Stimulated activated effector memory CD8-positive, alpha-beta T cell treated with anti-CD3 and anti-CD28 coated beads, Interleukin-12 subunit alpha, Interleukin-12 subunit beta, amount 100 ng/mL, for 72 hours (primary cell): ENCODE measurements around the gene BTF3.
A peak's percentile ranks its signal among the peaks of the same experiment; 100 is the strongest.
"Not testable (repeated sequence)": the region's sequence is repeated elsewhere in the genome, so short reads cannot be mapped to it uniquely, and the experiment has no call there.

Source experiments
- ATAC-seq: fragments of 150-1000 bp; cut with Tn5 transposase; 2 replicates; pipeline ENCODE4 v1.10.0; 2021
- DNase-seq, 2 donors: peaks; one replicate each; pipeline ENCODE4 v3.0.0; 2021 to 2022; ENCODE audit warnings: low spot score in 2 of 2
- H3K27ac Mint-ChIP-seq: one replicate; pipeline ENCODE4 v1.8.0; 2022; ENCODE audit warnings: mild to moderate bottlenecking, mixed read lengths
- H3K36me3 Mint-ChIP-seq: one replicate; pipeline ENCODE4 v1.8.0; 2022; ENCODE audit warnings: mild to moderate bottlenecking, mixed read lengths
- H3K4me1 Mint-ChIP-seq: one replicate; pipeline ENCODE4 v1.8.0; 2022; ENCODE audit warnings: mixed read lengths
- H3K4me3 Mint-ChIP-seq: one replicate; pipeline ENCODE4 v1.8.0; 2022; ENCODE audit warnings: mild to moderate bottlenecking, mixed read lengths
- H3K9me3 Mint-ChIP-seq: one replicate; pipeline ENCODE4 v1.8.0; 2022; ENCODE audit warnings: mixed read lengths

The BTF3 gene

DNA sequence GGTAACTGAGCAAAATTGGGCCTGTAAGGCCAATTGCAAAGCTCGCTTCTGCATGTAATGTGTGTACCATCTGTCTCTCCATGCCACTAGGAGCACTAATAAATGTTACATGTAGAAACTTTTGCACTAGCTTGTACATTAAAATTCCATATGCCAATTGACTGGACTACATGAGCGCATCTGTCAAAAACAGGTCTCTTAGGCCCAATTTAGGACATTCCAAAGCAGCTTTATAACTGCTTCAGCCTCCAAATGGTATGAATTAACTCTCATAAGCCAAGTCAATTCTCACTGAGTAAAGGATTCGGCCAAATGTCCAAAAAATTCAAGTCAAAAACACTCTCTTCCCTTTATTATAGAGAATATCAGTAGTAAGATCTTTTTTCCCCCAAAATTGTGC lies 26.1 kb upstream of the BTF3 start:
- no peak overlapping the region for H3K27ac Mint-ChIP-seq

DNA sequence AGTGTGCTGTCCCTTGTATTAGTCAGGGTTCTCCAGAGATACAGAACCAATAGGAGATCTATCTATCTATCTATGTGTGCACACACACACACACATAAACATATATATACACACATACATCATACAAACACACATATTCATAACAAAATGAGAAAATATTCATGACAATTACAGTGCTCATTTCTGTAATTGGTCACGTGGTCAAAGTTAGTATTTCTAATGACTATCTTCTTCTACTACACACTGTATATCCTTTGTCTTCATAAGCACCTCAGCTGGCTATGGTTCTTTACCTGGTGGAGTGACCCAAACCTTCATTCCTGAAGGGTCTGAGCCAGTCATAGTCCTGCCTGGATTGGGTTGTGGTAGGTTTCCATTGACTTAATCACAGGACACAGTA lies 17.7 kb upstream of the BTF3 start:
- Mint-ChIP-seq H3K4me3 (no peak overlapping the region), H3K36me3 (no peaks in the 10 kb centered on the region), H3K27ac (no peak overlapping the region), H3K4me1 (no peaks in the 10 kb centered on the region), H3K9me3 (no peaks in the 10 kb centered on the region)
- DNase-seq (no peak), ATAC-seq (no peak)

More for the DNA sequence above, 26.1 kb upstream of the BTF3 start:
- no peak overlapping the region for H3K4me3 Mint-ChIP-seq
- H3K4me1 Mint-ChIP-seq = no peaks in the 10 kb centered on the region
- no peak for DNase-seq
- no peaks in the 10 kb centered on the region for H3K9me3 Mint-ChIP-seq
- H3K36me3 Mint-ChIP-seq = no peaks in the 10 kb centered on the region
- ATAC-seq = no peak

DNA sequence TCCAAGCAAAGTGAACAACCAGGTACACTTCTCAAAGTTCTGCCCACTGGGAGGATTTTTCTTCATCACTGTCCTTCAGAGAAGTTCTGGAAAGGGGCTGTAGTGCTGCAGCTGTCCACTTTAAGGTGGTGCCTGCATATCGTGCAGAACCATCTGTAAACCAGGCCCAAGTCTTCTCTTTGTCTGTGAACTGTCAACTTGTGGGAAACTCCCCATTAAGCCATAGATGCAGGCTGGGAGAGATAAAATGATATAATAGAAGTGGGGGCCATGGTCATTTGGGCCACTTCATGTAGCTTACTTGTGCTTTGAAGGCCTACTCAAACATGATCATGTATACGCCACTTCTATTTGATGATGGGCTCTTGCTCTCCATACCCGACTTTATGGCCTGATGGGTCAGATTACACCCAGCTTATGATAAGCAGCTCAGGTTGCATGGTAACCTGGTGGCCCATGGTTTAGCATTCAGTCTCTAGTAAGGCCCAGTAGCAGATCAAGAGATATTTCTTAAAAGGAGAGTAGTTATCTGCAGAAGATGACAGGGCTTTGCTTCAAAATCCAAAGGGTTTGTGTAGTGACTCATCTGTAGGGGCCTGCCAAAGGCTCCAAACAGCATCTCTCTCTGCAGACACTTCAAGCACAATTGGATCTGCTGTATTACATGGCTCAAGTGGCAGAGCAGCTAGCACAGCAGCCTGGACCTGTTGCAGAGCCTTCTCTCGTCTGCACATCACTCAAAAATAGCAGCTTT lies 15.7 kb upstream of the BTF3 start:
- no peaks in the 10 kb centered on the region for H3K36me3 Mint-ChIP-seq
- H3K4me3 Mint-ChIP-seq = no peak overlapping the region
- DNase-seq (no peak), ATAC-seq (no peak)
- no peaks in the 10 kb centered on the region for H3K9me3 Mint-ChIP-seq
- H3K4me1 Mint-ChIP-seq = no peaks in the 10 kb centered on the region
- no peak overlapping the region for H3K27ac Mint-ChIP-seq

DNA sequence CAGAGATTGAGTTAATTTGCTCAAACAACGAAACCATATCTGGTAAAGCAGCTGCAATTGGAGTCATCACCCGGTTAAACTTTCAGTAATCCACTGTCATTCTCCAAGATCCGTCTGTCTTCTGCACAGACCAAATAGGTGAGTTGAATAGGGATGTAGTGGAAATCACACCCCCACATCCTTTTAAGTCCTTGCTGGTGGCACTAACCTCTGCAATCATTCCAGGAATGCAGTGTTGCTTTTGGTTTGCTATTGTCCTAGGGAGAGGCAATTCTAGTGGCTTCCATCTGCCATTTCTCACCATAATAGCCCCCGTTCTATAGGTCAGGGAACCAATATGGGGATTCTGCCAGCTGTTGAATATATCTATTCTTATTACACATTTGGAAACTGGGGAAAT lies 14.6 kb upstream of the BTF3 start:
- Mint-ChIP-seq H3K4me3 (no peak overlapping the region), H3K4me1 (no peaks in the 10 kb centered on the region), H3K27ac (no peak overlapping the region), H3K36me3 (no peaks in the 10 kb centered on the region), H3K9me3 (no peaks in the 10 kb centered on the region)
- DNase-seq (no peak), ATAC-seq (no peak)

DNA sequence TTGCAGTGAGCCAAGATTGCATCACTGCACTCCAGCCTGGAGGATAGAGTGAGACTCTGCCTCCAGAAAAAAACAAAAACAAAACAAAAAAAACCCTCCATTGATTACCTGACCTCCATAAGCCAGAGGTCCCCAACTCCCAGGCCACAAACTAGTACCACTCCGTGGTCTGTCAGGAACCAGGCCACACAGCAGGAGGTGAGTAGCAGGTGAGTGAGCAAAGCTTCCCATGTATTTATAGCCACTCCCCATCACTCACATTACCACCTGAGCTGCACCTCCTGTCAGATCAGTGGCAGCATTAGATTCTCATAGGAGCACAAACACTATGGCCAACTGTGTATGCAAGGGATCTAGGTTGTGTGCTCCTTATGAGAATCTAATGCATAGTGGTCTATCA lies 13.7 kb upstream of the BTF3 start:
- no peaks in the 10 kb centered on the region for H3K36me3 Mint-ChIP-seq
- H3K27ac Mint-ChIP-seq = no peak overlapping the region
- H3K9me3 Mint-ChIP-seq = no peaks in the 10 kb centered on the region
- DNase-seq (no peak), ATAC-seq (no peak)
- no peak overlapping the region for H3K4me3 Mint-ChIP-seq
- no peaks in the 10 kb centered on the region for H3K4me1 Mint-ChIP-seq

DNA sequence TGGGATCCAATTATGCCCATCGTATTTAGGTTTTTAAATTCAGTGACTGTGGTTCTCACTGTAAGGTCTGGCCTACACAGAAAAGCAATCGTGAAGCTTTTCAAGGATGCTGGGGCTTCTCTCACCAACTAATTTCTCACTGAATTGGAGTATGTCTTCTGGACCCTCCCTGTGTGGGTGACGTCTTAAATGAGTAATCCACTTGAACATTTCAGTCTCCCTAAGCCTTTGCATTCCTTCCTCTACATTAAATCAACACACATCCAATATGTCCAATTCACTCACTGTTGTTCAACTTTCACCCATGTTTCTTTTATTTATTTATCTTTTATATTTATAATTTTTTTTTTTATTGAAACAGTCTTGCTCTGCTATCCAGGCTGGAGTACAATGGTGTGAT lies 12.5 kb upstream of the BTF3 start:
- Mint-ChIP-seq H3K4me1 (no peaks in the 10 kb centered on the region), H3K27ac (no peak overlapping the region), H3K9me3 (no peaks in the 10 kb centered on the region), H3K4me3 (no peak overlapping the region), H3K36me3 (no peaks in the 10 kb centered on the region)
- DNase-seq (no peak), ATAC-seq (no peak)

DNA sequence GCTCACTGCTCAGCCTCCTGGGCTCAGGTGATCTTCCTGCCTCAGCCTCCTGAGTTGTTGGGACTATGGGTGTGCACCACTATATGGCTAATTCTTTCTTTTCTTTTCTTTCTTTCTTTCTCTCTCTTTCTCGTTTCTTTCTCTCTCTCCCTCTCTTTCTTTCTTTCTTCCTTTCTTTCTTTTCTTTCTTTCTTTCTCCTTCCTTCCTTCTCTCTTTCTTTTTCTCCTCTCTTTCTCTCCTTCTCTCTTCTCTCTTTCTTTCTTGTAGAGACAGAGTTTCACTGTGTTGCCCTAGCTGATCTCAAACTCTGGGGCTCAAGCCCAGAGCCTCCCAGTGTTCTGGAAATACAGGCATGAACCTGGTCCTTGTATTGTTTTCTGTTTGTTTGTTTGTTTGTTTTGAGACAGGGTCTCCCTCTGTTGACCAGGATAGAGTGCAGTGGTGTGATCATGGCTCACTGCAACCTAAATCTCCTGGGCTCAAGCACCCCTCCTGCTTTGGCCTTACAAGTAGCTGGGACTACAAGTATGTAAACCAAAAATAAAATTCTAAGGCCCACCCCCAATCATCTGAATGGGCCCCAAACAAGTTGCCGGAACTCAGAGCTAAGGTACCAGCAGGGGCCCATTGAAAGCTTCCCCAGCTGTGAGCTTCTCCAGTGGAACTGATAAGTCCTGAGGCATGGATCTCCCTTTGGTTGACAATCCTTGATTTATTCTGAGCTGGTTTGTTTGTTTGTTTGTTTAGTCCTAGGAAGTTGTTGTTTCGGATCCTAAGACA lies 11.9 kb upstream of the BTF3 start:
- no peak overlapping the region for H3K27ac Mint-ChIP-seq
- H3K4me3 Mint-ChIP-seq = no peak overlapping the region
- H3K9me3 Mint-ChIP-seq = no peaks in the 10 kb centered on the region
- no peaks in the 10 kb centered on the region for H3K36me3 Mint-ChIP-seq
- DNase-seq = no peak
- ATAC-seq = no peak
- no peaks in the 10 kb centered on the region for H3K4me1 Mint-ChIP-seq

DNA sequence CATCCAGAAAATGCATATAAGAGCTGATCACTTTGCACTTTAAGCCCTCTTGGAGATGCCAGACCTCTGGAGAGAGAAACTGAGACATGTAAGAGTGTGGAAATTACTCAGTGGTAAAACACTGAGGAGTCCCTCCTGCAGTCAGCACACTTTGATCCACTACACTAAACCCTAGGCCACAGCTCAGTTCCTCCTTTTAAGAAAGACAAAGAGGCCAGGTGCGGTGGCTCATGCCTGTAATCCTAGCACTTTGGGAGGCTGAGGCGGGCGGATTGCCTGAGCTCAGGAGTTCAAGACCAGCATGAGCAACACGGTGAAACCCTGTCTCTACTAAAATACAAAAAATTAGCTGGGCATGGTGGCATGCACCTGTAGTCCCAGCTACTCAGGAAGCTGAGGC lies 11.0 kb upstream of the BTF3 start:
- H3K4me1 Mint-ChIP-seq, H3K4me3 Mint-ChIP-seq, ATAC-seq, H3K9me3 Mint-ChIP-seq, H3K27ac Mint-ChIP-seq, H3K36me3 Mint-ChIP-seq, DNase-seq: not testable (repeated sequence)

DNA sequence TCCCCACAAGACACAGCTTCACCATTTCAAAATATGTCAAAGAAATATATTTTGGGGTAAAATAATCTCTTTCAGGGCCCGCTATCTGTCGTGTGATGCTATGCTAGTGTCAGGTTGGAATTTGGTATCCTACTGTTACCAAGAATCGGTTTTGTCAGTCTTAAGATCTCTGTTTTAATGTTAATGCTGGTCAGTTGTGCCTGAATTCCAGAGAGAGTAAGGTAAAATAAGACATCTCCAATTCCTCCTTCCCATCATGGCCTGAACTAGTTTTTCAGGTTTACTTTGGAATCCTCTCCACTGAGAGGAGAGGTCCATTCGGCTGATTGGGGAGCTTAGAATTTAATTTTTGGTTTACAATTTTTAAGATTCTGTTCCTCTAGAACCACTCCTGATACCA lies 10.4 kb upstream of the BTF3 start:
- H3K27ac Mint-ChIP-seq = no peak overlapping the region
- ATAC-seq = no peak
- H3K9me3 Mint-ChIP-seq = no peaks in the 10 kb centered on the region
- no peak overlapping the region for H3K4me3 Mint-ChIP-seq
- H3K36me3 Mint-ChIP-seq = no peaks in the 10 kb centered on the region
- no peak for DNase-seq
- no peaks in the 10 kb centered on the region for H3K4me1 Mint-ChIP-seq

DNA sequence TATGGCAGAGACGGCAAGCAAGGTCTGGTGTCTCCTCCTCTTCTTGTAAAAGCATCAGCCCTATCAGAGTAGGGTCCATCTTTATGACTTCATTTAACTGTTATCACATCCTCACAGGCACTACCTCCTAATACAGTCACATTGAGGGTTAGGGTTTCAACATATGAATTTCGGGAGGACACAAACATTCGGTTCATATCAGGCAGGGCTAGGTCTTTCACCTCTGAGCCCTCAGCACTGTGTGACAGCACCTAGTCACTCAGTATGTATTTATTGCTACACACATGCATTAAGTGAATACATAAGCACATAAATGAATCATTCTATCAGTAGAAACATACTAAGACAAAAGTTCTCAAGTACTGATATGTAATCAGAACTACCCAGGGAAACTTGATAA lies 9.4 kb upstream of the BTF3 start:
- H3K9me3 Mint-ChIP-seq = no peaks in the 10 kb centered on the region
- no peaks in the 10 kb centered on the region for H3K4me1 Mint-ChIP-seq
- DNase-seq (no peak), ATAC-seq (no peak)
- no peak overlapping the region for H3K27ac Mint-ChIP-seq
- H3K4me3 Mint-ChIP-seq = no peak overlapping the region
- H3K36me3 Mint-ChIP-seq = no peaks in the 10 kb centered on the region

DNA sequence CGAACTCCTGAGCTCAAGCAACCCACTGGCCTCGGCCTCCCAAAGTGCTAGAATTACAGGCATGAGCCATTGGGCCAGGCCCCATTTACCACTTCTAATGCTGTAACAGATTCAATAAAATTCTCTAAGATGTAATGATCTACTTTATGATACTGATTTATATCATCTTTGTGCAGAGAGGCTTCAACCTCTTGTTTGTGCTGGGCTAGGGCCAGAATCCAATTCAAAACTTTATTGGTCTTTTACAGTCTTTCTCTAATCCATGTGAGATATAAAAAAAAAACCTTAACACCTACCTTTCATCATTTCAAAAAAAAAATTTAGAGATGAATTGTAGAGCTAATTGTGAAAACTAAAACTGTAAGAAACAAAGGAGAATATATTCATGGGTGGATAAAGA lies 8.2 kb upstream of the BTF3 start:
- H3K36me3 Mint-ChIP-seq = no peaks in the 10 kb centered on the region
- no peak overlapping the region for H3K4me3 Mint-ChIP-seq
- H3K9me3 Mint-ChIP-seq = no peaks in the 10 kb centered on the region
- no peak for DNase-seq
- H3K27ac Mint-ChIP-seq = no peak overlapping the region
- no peak for ATAC-seq
- H3K4me1 Mint-ChIP-seq = no peaks in the 10 kb centered on the region

DNA sequence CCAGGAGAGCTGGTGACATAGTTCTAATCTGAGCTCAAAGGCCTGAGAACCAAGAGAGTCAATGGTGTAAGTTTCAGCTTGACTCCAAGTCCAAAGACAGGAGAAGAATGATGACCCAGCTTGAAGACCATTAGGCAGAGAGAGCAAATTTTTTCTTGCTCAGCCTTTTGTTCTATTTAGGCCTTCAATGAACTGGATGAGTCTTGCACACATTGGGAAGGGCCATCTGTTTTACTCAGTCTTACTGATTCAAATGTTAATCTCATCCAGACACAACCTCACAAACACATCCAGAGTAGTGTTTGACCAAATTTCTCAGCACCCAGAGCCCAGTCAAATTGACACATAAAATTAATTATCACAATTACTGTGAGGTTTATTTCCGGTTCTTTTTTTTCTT lies 7.1 kb upstream of the BTF3 start:
- H3K36me3 Mint-ChIP-seq = no peaks in the 10 kb centered on the region
- ATAC-seq = no peak
- H3K27ac Mint-ChIP-seq = no peak overlapping the region
- no peaks in the 10 kb centered on the region for H3K9me3 Mint-ChIP-seq
- H3K4me3 Mint-ChIP-seq = no peak overlapping the region
- no peaks in the 10 kb centered on the region for H3K4me1 Mint-ChIP-seq
- no peak for DNase-seq

DNA sequence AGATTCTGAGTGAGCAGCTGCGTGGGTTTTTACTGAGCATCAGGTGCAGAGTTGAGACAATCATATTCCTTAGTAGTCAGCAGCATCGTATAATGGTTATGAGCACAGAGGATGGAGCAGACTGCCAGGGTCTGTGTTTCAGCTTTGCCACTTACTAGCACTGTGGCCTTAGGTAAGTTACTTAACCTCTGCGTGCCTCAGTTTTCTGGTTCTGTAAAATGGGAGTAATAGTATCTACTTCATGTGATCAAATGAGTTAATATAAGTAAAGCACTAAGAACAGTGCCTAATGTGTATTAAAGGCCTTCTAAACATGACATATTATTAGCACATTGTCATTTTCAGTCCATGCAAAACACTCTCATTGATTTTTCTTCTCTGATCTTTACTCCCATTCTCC lies 4.8 kb upstream of the BTF3 start:
- DNase-seq (no peak), ATAC-seq (no peak)
- peaks cover 8% of the 10 kb centered on the region for H3K4me1 Mint-ChIP-seq
- no peak overlapping the region for H3K4me3 Mint-ChIP-seq
- no peaks in the 10 kb centered on the region for H3K9me3 Mint-ChIP-seq
- H3K27ac Mint-ChIP-seq = no peak overlapping the region
- peaks cover 9% of the 10 kb centered on the region for H3K36me3 Mint-ChIP-seq

DNA sequence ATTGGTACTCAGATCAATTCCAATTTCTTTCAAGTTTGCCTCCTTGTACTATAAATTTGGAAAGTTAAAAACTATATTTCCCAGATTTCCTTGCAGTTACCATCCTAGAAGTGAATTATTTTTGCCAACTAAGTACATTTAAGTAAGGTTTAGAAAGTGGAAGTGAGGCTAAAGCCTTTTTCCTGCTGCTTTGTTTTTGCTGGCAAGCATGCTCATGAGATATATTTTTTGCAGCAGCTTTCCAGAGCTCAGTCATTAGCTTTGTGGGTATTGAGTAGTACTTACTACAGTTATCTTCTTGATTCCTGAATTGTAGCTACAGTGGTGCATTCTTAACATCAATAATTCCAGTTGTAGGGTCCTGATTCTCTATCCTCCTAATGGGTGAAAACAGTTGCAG lies 3.5 kb upstream of the BTF3 start:
- H3K4me3 Mint-ChIP-seq = no peak overlapping the region
- H3K27ac Mint-ChIP-seq = no peak overlapping the region
- no peak for DNase-seq
- peaks cover 22% of the 10 kb centered on the region for H3K36me3 Mint-ChIP-seq
- ATAC-seq = no peak
- peaks cover 14% of the 10 kb centered on the region for H3K4me1 Mint-ChIP-seq
- H3K9me3 Mint-ChIP-seq = no peaks in the 10 kb centered on the region

DNA sequence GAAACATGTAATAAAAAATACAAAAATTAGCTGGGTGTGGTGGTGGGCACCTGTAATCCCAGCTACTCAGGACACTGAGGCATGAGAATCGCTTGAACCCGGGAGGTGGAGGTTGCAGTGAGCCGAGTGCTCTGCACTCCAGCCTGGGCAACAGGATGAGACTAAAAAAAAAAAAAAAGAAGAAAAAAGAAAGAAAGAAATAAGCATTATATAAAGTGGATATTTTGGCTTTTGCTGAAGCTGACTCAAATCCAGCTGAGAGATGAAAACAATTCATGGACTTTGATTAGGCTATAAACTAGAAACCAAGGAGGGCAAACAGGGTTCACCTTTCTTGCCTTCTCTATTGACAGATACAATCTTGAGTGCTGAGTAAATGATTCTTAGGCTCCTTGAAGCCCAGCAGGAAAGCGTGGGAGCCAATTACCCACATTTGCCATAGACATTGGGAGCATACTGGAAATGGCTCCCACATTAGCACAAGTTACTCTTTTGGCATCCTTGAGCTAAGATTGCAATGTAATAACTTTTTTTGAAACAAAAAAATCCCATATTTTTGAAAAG lies 2.4 kb upstream of the BTF3 start:
- no peak for DNase-seq
- peaks cover 33% of the 10 kb centered on the region for H3K36me3 Mint-ChIP-seq
- H3K9me3 Mint-ChIP-seq = no peaks in the 10 kb centered on the region
- no peak overlapping the region for H3K4me3 Mint-ChIP-seq
- peaks cover 24% of the 10 kb centered on the region for H3K4me1 Mint-ChIP-seq
- no peak for ATAC-seq
- H3K27ac Mint-ChIP-seq = no peak overlapping the region

DNA sequence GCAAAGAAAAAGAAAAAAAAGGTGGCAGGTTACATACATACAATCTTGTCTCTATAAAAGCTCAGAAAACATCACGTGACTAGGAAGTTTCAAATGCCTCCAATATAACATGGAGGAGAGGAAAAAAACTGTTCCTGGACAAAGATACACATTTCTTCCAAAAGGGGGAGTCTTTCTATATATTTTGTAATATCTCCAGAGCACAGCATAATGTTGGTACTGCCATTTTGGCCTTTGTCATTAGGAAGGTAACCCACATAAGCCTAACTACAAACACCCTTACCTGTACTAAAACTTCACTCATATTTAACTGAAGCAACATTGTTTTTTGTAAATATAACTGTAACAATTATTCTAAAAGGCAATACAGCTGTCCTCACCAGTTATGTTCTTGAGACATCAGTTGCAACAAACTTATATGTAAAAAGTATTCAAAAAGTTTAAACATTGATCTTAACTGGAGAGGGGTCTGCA lies 1.2 kb upstream of the BTF3 start:
- H3K36me3 Mint-ChIP-seq = peaks cover 45% of the 10 kb centered on the region

More for the DNA sequence above, 1.2 kb upstream of the BTF3 start:
- ATAC-seq (no peak), DNase-seq (no peak)
- Mint-ChIP-seq H3K4me1 (peaks cover 32% of the 10 kb centered on the region), H3K27ac (no peak overlapping the region), H3K4me3 (peak overlapping the region; percentile 97), H3K9me3 (no peaks in the 10 kb centered on the region)
